Neural progenitor cell (in vitro differentiated cells): Measurements from ENCODE around the gene GDF9.

ENCODE experiments used
- EZH2 ChIP-seq: fragments of 200-600 bp; sonication (generic); IDR thresholded peaks from 2 replicates; pipeline ENCODE4 v1.6.1; 2017; ENCODE audit warnings: antibody characterized with exemption, mild to moderate bottlenecking, moderate library complexity
- TF ChIP-seq, protein P1 (sequence below): fragments of 200-600 bp; sonication (generic); IDR thresholded peaks from 2 replicates; pipeline ENCODE4 v1.5.1; 2017; ENCODE audit warnings: antibody characterized with exemption, mild to moderate bottlenecking

- TF ChIP-seq, protein P1, sequence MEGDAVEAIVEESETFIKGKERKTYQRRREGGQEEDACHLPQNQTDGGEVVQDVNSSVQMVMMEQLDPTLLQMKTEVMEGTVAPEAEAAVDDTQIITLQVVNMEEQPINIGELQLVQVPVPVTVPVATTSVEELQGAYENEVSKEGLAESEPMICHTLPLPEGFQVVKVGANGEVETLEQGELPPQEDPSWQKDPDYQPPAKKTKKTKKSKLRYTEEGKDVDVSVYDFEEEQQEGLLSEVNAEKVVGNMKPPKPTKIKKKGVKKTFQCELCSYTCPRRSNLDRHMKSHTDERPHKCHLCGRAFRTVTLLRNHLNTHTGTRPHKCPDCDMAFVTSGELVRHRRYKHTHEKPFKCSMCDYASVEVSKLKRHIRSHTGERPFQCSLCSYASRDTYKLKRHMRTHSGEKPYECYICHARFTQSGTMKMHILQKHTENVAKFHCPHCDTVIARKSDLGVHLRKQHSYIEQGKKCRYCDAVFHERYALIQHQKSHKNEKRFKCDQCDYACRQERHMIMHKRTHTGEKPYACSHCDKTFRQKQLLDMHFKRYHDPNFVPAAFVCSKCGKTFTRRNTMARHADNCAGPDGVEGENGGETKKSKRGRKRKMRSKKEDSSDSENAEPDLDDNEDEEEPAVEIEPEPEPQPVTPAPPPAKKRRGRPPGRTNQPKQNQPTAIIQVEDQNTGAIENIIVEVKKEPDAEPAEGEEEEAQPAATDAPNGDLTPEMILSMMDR, result no peak
- no peak for TF ChIP-seq EZH2
Observed at GRCh38 chr5:132895719-132896305, 29.5 kb upstream of the GDF9 start.
